ENCODE measurements around the gene SNX21.

- TF ChIP-seq CTCF (IDR thresholded peaks at IDR 0.05; ENCODE audit: extremely low read depth in 1 of 2, insufficient read depth in 1 of 2, low read depth in 1 of 2, low read length in 2 of 2) (no peak), POLR2A (IDR thresholded peaks at IDR 0.05; ENCODE audit: low read depth, low read length) (no peak), EZH2 (IDR thresholded peaks at IDR 0.05; ENCODE audit: borderline replicate concordance, low read depth, low read length, severe bottlenecking) (no peak), POLR2AphosphoS5 (IDR thresholded peaks at IDR 0.05; ENCODE audit: insufficient read depth, low read depth, low read length) (no peak), MYC (IDR thresholded peaks at IDR 0.05; ENCODE audit: low read depth, low read length) (no peak), JUN (IDR thresholded peaks at IDR 0.05; ENCODE audit: borderline replicate concordance, insufficient read depth, insufficient read length, low read depth) (no peak)
- TF ChIP-seq, protein P1, sequence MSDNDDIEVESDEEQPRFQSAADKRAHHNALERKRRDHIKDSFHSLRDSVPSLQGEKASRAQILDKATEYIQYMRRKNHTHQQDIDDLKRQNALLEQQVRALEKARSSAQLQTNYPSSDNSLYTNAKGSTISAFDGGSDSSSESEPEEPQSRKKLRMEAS (IDR thresholded peaks at IDR 0.05; ENCODE audit: insufficient read depth, insufficient read length): no peak
Observed at GRCh38 chr20:45816951-45817350, 16.6 kb upstream of the SNX21 start.
